SK-N-SH (cell line): ENCODE results near the gene CDC25B.
"Not testable (repeated sequence)": the region's sequence is repeated elsewhere in the genome, so short reads cannot be mapped to it uniquely, and the experiment has no call there.

Experiments used
- EZH2phosphoT487 ChIP-seq: fragments of 200-600 bp; sonication (generic); IDR thresholded peaks from 2 replicates; pipeline ENCODE4 v1.6.1; 2017; ENCODE audit warnings: low read depth, mixed run types, mild to moderate bottlenecking, antibody characterized with exemption, moderate library complexity, borderline replicate concordance
- GABPA ChIP-seq: IDR thresholded peaks from 2 replicates; pipeline ENCODE4 v1.4.0; 2012; ENCODE audit warnings: low read depth, mild to moderate bottlenecking
- NFIC ChIP-seq: IDR thresholded peaks from 2 replicates; pipeline ENCODE4 v1.4.0; 2012; ENCODE audit warnings: borderline replicate concordance
- POLR2AphosphoS5 ChIP-seq: IDR thresholded peaks from 2 replicates; pipeline ENCODE4 v1.6.1; 2012; ENCODE audit warnings: low read depth, low read length
- RAD21 ChIP-seq: IDR thresholded peaks from 2 replicates; pipeline ENCODE4 v1.6.1; 2012; ENCODE audit warnings: mild to moderate bottlenecking, low read length
- TEAD4 ChIP-seq: IDR thresholded peaks from 2 replicates; pipeline ENCODE4 v1.4.0; 2012; ENCODE audit warnings: mild to moderate bottlenecking, borderline replicate concordance; ENCODE audit not compliant: insufficient read depth
- USF2 ChIP-seq: fragments of 150-350 bp; IDR thresholded peaks from 2 replicates; pipeline ENCODE4 v1.6.1; 2017; ENCODE audit warnings: antibody characterized with exemption, low read length, low read depth, borderline replicate concordance
- YY1 ChIP-seq: IDR thresholded peaks from 2 replicates; pipeline ENCODE4 v1.4.0; 2012; ENCODE audit warnings: low read depth, mild to moderate bottlenecking
- TF ChIP-seq, protein P1 (sequence below): fragments of 200-600 bp; sonication (generic); IDR thresholded peaks from 2 replicates; pipeline ENCODE4 v1.6.1; 2017; ENCODE audit warnings: antibody characterized with exemption, mild to moderate bottlenecking, moderate library complexity

GRCh38 chr20:3789201-3789600 is 6.9 kb upstream of the CDC25B start:
- TF ChIP-seq, protein P1, sequence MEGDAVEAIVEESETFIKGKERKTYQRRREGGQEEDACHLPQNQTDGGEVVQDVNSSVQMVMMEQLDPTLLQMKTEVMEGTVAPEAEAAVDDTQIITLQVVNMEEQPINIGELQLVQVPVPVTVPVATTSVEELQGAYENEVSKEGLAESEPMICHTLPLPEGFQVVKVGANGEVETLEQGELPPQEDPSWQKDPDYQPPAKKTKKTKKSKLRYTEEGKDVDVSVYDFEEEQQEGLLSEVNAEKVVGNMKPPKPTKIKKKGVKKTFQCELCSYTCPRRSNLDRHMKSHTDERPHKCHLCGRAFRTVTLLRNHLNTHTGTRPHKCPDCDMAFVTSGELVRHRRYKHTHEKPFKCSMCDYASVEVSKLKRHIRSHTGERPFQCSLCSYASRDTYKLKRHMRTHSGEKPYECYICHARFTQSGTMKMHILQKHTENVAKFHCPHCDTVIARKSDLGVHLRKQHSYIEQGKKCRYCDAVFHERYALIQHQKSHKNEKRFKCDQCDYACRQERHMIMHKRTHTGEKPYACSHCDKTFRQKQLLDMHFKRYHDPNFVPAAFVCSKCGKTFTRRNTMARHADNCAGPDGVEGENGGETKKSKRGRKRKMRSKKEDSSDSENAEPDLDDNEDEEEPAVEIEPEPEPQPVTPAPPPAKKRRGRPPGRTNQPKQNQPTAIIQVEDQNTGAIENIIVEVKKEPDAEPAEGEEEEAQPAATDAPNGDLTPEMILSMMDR = not testable (repeated sequence)
- TF ChIP-seq USF2, GABPA, NFIC, EZH2phosphoT487, RAD21, TEAD4, POLR2AphosphoS5, YY1: not testable (repeated sequence)
